NK-92 treated with Interleukin-12 subunit alpha and Interleukin-12 subunit beta, amount 100 ng/mL, for 24 hours (cell line): ENCODE data around the gene RHOT2.

Experiments
- DNase-seq: peaks from one replicate; lab custom pipeline; 2025; lab: John Stamatoyannopoulos, UW

The RHOT2 gene

DNA sequence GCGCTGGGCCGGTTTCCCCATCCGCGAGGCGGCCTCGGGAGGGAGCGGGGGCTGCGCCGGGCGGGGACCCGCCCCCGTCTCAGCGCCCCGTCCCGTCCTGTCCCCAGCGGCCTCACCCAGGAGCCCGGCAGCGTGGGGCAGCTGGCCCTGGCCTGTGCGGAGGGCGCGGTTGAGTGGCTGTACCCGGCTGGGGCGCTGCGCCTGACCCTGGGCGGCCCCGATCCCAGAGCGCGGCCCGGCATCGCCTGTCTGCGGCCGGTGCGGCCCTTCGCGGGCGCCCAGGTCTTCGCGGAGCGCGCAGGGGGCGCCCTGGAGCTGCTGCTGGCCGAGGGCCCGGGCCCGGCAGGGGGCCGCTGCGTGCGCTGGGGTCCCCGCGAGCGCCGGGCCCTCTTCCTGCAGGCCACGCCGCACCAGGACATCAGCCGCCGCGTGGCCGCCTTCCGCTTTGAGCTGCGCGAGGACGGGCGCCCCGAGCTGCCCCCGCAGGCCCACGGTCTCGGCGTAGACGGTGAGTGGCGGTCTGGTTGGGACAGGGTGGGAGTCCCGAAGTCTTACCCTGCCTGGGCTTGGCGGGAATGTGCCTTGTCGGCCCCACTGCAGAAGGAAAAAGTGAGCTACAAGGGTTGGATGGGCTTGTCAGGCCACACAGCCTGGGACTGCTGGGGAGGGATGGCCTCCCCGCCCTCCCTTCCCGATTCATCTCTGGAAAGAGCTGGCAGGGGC lies 47.7 kb downstream of the RHOT2 start:
- DNase-seq = no peak

GRCh38 chr16:716200-716568 lies 48.3 kb downstream of the RHOT2 start:
- DNase-seq = no peak

GRCh38 chr16:716768-717325 lies 48.9 kb downstream of the RHOT2 start:
- DNase-seq = no peak

DNA sequence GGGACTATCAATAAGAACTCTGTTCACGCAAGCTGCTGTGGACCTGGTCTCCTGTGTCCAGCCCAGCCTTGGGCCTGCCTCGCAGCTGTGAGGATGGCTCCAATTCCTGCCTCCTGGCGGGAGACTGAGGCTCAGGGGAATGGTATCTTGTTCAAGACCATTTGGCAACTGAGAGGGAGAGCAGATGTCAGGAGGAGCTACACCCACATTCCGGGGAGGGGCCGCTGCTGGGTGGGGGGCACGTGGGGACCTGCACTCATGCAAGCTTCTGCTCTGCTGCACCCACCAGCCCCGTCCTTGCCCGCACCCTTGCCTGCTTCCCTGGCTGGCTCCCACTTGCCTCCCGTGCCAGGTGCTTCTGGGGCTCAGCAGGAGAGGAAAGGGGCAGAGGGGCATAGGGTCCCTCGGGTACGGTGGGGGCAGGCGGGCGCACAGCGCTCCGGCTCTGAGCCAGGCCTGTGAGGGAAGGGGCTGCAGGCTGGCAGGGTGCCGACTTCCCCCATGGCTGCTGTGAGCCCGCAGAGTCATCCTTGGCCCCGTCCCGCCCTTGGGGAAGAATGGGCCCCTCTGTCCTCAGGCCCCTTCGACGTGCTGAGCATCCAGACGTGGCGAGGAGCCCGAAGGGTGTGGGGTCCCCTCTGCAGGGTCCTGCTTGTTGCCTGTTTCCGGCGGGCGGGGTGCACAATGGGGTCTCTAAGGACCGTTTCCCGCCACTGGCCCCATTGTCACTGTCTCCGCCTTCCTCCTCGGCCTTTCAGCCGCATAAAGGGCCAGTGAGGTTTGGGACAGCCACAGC lies 49.7 kb downstream of the RHOT2 start:
- no peak for DNase-seq

DNA sequence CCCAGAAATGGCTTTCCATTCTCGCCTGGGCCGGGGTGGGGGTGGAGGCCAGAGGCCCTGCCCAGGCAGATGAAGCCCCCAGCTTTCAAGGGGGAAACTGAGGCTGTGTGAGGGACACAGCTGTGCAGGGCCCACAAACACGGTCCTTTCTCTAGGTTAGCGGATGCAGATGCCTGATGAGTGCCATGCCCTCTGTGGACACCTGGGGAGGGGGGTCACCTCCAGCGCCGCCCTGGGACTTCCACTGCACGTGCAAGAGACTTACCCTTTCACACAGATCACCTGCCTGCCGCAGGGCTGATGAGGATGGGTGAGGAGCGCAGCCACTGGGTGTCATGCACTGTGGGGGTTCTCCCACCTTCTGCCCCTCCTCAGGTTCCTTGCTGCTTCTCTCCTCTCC lies 50.5 kb downstream of the RHOT2 start:
- no peak for DNase-seq

GRCh38 chr16:718922-719321 lies 51.0 kb downstream of the RHOT2 start:
- DNase-seq = no peak

DNA sequence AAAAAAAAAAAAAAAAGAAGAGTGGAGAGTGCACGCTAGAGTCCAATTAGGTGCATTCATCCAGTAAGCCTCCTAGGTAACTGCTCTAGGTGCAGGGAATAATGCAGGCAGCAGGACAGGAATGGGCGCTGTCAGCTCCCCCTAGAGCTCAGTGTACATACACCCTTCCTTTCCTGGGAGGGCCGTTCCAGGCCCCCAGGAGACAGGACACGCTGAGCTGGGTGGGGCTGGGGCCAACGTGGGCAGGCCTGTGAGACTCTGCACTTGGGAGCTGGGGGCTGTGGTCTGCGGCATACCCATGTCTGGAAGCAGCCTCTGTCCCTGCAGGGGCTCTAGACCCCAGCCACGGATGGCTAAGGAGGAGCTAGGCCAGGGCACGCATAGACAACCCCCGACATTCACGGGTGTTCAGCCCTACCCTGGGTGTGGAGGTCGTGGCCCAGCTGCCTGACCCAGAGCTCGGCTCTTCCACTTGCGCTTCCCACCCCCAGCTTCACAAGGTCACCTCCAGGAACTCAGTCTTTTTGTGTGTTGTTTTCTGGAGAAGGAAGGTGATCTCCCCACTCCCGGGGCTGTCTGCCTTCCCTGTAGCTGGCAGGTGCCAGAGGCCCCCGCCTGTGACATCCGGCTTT lies 52.0 kb downstream of the RHOT2 start:
- no peak for DNase-seq

GRCh38 chr16:720447-720989 lies 52.6 kb downstream of the RHOT2 start:
- DNase-seq = peak; percentile 55

GRCh38 chr16:720990-721764 lies 53.2 kb downstream of the RHOT2 start, which contains the start of gene ANTKMT:
Gene ANTKMT (plus strand): TSS chr16:721146. CDS start chr16:721275, 129 bp downstream.
- DNase-seq = peak; percentile 85

DNA sequence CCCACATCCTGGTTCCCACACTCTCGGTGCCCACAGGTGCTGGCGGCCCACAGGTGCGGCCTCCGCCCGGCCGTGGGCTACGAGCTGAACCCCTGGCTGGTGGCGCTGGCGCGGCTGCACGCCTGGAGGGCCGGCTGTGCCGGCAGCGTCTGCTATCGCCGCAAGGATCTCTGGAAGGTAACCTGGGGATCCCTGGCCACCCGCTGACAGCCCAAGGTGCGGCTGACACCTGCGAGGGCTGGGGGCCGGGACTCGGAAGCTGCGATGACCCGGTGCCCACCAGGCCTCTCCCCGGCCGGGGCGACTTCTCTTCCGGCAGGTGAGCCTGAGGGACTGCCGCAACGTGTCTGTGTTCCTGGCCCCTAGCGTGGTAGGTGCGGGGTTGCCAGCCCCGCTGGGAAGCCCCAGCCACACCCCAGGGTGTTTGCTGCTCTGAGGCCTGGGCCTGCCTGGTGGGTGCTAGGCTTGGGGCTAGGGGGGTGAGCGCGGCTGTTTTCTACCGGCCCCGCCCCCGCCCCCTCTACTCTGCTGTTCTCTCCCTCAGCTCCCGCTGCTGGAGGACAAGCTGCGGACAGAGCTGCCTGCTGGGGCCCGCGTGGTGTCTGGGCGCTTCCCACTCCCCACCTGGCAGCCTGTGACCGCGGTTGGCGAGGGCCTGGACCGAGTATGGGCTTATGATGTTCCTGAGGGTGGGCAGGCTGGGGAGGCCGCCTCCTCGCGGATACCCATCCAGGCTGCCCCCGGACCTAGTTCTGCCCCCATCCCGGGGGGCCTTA lies 54.0 kb downstream of the RHOT2 start:
- DNase-seq = no peak

GRCh38 chr16:722835-723633 lies 55.1 kb downstream of the RHOT2 start:
- no peak for DNase-seq

DNA sequence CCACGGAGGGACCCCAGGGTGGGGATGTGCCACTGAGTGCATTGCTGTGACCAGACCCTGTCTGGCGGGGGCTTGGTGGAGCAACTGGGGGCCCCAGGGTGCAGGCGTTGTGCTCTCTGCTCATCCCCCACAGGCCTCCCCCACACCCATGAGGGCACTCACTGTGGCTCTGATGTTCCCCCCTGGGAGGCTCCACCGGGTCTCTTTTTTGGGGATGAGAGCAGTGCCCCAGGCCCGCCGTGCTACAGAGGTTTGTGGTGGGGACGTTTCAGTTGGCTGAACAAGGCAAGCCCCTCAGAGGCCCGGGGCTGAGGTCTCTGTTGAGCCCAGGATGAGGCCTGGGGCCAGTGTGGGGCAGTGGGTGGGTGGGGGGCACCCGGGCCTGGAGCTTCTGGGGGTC lies 55.8 kb downstream of the RHOT2 start:
- no peak for DNase-seq
